Peyer's patch (tissue), 4 donors: ENCODE data around the gene RNF17. TPM values are rescaled to one million over a fixed set of nuclear protein-coding genes. Genes with fewer than 3 reads are reported as not detected.

Source experiments
- DNase-seq, 3 donors: peaks; one replicate each; pipeline ENCODE4 v3.0.0-alpha.2; 2017 to 2019
- H3K27ac ChIP-seq, 4 donors: fragments of 200-600 bp; sonication (generic); one replicate each; pipeline ENCODE4 v1.5.1; 2016 to 2019
- H3K27me3 ChIP-seq, 2 donors: fragments of 200-600 bp; sonication (generic); one replicate each; pipeline ENCODE4 v1.5.1; 2019
- H3K36me3 ChIP-seq, 3 donors: fragments of 200-600 bp; sonication (generic); one replicate each; pipeline ENCODE4 v1.5.1; 2016 to 2019
- H3K4me1 ChIP-seq, 4 donors: fragments of 200-600 bp; sonication (generic); one replicate each; pipeline ENCODE4 v1.5.1; 2016 to 2019
- H3K4me3 ChIP-seq, 4 donors: fragments of 200-600 bp; sonication (generic); 1 replicate in 3 of 4; 2 replicates in 1 of 4; pipeline ENCODE4 v1.5.1; 2016 to 2019; ENCODE audit warnings: mild to moderate bottlenecking in 1 of 4
- H3K9me3 ChIP-seq, 4 donors: fragments of 200-600 bp; sonication (generic); one replicate each; pipeline ENCODE4 v1.5.1; 2016 to 2019; ENCODE audit warnings: mild to moderate bottlenecking in 1 of 4
- CTCF ChIP-seq, 6 experiments: fragments of 450-650 bp in 4 of 6; fragments of 200-600 bp in 2 of 6; sonication (generic) in 1 of 6; IDR thresholded peaks; one replicate each; pipeline ENCODE4 v1.5.1; 2017 to 2019; ENCODE audit warnings: antibody characterized with exemption in 6 of 6, mild to moderate bottlenecking in 3 of 6, moderate library complexity in 1 of 6
- POLR2A ChIP-seq, 2 donors: fragments of 450-650 bp; IDR thresholded peaks; one replicate each; pipeline ENCODE4 v1.5.1; 2017; ENCODE audit warnings: antibody characterized with exemption in 2 of 2, mild to moderate bottlenecking in 2 of 2, moderate library complexity in 2 of 2
- total RNA-seq, 4 donors: library from RNA; depleted of rRNA; stranded (reverse); fragments of >200 nt; gene quantifications; one replicate each; pipeline ENCODE4 v1.1.0, GENCODE V29; 2016

Gene RNF17
- total RNA-seq, 4 donors from 2014 or later = not detected

GRCh38 chr13:24741791-24742190, 22.2 kb upstream of the RNF17 start:
- DNase-seq = no peak
- no peaks in the 10 kb centered on the region for H3K9me3 ChIP-seq
- no peaks in the 10 kb centered on the region for H3K36me3 ChIP-seq
- no peak for TF ChIP-seq CTCF (IDR thresholded peaks at IDR 0.05)
- TF ChIP-seq POLR2A (IDR thresholded peaks at IDR 0.05) = no peak
- no peak overlapping the region for H3K27ac ChIP-seq
- H3K27me3 ChIP-seq = no peaks in the 10 kb centered on the region
- H3K4me1 ChIP-seq = peaks cover 0 to 11% (median 0%) of the 10 kb centered on the region in 4 donors
- no peak overlapping the region for H3K4me3 ChIP-seq

- H3K9me3 ChIP-seq = no peaks in the 10 kb centered on the region
- no peaks in the 10 kb centered on the region for H3K36me3 ChIP-seq
- no peak for TF ChIP-seq CTCF (IDR thresholded peaks at IDR 0.05)
- no peak for TF ChIP-seq POLR2A (IDR thresholded peaks at IDR 0.05)
- no peak overlapping the region for H3K4me3 ChIP-seq
- DNase-seq = no peak
- H3K27ac ChIP-seq = no peak overlapping the region
- H3K4me1 ChIP-seq = peaks cover 0 to 16% (median 0%) of the 10 kb centered on the region in 4 donors
- no peaks in the 10 kb centered on the region for H3K27me3 ChIP-seq
Observed at GRCh38 chr13:24742294-24742693, 21.7 kb upstream of the RNF17 start.

DNA sequence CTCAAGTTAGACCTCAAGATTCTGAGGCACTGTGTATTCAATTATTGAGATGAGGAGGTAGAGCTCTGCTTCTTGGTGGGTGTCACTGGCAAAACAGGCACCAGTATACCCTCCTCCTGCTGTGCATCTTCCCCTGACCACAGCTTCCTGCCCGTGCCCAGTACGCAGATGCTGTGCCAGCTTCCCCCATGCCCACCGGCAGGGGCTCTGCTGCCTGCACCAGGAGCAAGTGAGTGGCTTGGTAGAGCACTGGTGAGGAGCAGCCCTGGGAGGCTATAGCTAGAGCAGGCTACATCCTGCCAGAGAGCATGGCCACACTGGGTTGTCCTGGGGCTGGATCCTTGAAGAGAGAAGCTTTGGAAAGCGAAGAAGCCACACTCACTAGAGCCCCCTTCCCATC, 21.0 kb upstream of the RNF17 start:
- Histone ChIP-seq H3K27ac (no peak overlapping the region), H3K4me3 (no peak overlapping the region), H3K4me1 (peaks cover 0 to 22% (median 2%) of the 10 kb centered on the region in 4 donors), H3K36me3 (no peaks in the 10 kb centered on the region), H3K27me3 (peaks cover 0 to 5% of the 10 kb centered on the region in 2 donors), H3K9me3 (no peaks in the 10 kb centered on the region)
- DNase-seq = no peak
- TF ChIP-seq CTCF (IDR thresholded peaks at IDR 0.05) (no peak), POLR2A (IDR thresholded peaks at IDR 0.05) (no peak)

- Histone ChIP-seq H3K4me1 (peaks cover 0 to 24% (median 2%) of the 10 kb centered on the region in 4 donors), H3K9me3 (no peaks in the 10 kb centered on the region), H3K27me3 (peaks cover 0 to 5% of the 10 kb centered on the region in 2 donors), H3K4me3 (no peak overlapping the region), H3K27ac (no peak overlapping the region), H3K36me3 (no peaks in the 10 kb centered on the region)
- no peak for DNase-seq
- TF ChIP-seq POLR2A (IDR thresholded peaks at IDR 0.05) = no peak
- TF ChIP-seq CTCF (IDR thresholded peaks at IDR 0.05) = no peak
Observed at GRCh38 chr13:24744247-24744646, 19.7 kb upstream of the RNF17 start.

DNA sequence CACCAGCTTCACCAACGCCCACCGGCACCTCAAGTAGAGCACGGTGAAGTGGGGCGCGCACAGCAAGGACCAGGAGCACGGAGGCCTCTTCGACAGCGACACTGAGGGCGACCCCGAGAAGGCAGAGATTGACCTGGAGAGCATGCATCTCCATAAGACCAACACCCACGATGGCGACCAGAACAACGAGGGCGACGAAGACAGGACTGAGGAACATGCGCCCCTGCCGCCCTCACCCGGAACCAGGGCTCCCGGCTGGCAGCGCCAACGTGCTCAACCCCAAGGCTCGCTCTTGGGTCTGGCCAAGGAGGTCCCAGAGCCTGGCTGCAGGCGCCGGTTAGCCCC, 18.5 kb upstream of the RNF17 start:
- H3K36me3 ChIP-seq = no peaks in the 10 kb centered on the region
- H3K9me3 ChIP-seq = no peaks in the 10 kb centered on the region
- no peak overlapping the region for H3K27ac ChIP-seq
- H3K4me1 ChIP-seq = peaks cover 0 to 24% (median 2%) of the 10 kb centered on the region in 4 donors
- H3K27me3 ChIP-seq = peaks cover 0 to 5% of the 10 kb centered on the region in 2 donors
- TF ChIP-seq CTCF (IDR thresholded peaks at IDR 0.05) = no peak
- TF ChIP-seq POLR2A (IDR thresholded peaks at IDR 0.05) = no peak
- H3K4me3 ChIP-seq = no peak overlapping the region
- no peak for DNase-seq
